H54 (cell line): ENCODE results near the gene RGS3.

Experiments
- DNase-seq: peaks from one replicate; pipeline ENCODE4 v3.0.0; 2011; ENCODE audit warnings: low spot score, mixed read lengths; ENCODE audit not compliant: insufficient read length
- FAIRE-seq: peaks from 3 replicates; lab custom pipeline; 2011; peaks lifted over from hg19 to GRCh38; lab: Jason Lieb, UNC
- POLR2A ChIP-seq: IDR thresholded peaks from 2 replicates; pipeline ENCODE4 v1.6.1; 2011; ENCODE audit warnings: low read depth, mild to moderate bottlenecking, low read length

RGS3 gene

GRCh38 chr9:113579283-113580040 lies 115.9 kb downstream of the RGS3 start:
- FAIRE-seq (peak; percentile 33), DNase-seq (no peak)
- no peak for TF ChIP-seq POLR2A

GRCh38 chr9:113580041-113580953 lies 116.8 kb downstream of the RGS3 start:
- peak; percentile 41 for FAIRE-seq
- no peak for TF ChIP-seq POLR2A
- DNase-seq, result no peak

GRCh38 chr9:113580954-113581311 lies 117.4 kb downstream of the RGS3 start:
- DNase-seq (no peak), FAIRE-seq (no peak)
- no peak for TF ChIP-seq POLR2A

- FAIRE-seq (peak; percentile 11), DNase-seq (no peak)
- TF ChIP-seq POLR2A, result no peak
Observed at GRCh38 chr9:113581865-113582697, 118.6 kb downstream of the RGS3 start.

DNA sequence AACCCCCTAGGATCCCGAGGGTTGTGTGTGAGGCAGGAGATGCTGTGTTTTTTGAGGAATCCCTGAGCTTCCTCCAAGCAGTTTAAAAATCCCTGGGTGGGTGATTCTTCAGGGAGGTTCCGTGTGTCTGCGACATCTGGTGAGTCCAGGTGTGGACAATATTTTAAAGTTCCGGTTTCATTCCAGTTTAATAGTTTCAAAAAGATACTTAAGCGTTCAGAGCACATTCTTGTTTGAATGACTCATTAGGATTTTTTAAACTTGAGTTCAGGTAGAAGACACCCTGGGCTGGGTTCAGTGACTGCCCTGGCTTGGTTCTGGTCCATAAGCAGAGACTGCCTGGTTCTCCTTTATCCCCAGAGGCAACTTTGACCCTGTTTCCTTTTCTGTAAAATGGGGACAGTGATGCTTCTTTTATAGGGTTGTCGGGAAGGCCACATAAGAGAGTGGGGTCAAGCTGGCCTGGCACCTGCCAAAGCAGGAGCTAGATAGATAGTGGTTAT lies 119.2 kb downstream of the RGS3 start:
- no peak for TF ChIP-seq POLR2A
- FAIRE-seq, result no peak
- no peak for DNase-seq

DNA sequence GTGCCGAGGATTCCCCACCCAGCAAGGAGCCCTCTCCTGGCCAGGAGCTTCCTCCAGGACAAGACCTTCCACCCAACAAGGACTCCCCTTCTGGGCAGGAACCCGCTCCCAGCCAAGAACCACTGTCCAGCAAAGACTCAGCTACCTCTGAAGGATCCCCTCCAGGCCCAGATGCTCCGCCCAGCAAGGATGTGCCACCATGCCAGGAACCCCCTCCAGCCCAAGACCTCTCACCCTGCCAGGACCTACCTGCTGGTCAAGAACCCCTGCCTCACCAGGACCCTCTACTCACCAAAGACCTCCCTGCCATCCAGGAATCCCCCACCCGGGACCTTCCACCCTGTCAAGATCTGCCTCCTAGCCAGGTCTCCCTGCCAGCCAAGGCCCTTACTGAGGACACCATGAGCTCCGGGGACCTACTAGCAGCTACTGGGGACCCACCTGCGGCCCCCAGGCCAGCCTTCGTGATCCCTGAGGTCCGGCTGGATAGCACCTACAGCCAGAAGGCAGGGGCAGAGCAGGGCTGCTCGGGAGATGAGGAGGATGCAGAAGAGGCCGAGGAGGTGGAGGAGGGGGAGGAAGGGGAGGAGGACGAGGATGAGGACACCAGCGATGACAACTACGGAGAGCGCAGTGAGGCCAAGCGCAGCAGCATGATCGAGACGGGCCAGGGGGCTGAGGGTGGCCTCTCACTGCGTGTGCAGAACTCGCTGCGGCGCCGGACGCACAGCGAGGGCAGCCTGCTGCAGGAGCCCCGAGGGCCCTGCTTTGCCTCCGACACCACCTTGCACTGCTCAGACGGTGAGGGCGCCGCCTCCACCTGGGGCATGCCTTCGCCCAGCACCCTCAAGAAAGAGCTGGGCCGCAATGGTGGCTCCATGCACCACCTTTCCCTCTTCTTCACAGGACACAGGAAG lies 120.2 kb downstream of the RGS3 start:
- no peak for TF ChIP-seq POLR2A
- FAIRE-seq (no peak), DNase-seq (no peak)

GRCh38 chr9:113584428-113585084 lies 121.0 kb downstream of the RGS3 start:
- DNase-seq (no peak), FAIRE-seq (no peak)
- TF ChIP-seq POLR2A, result no peak

DNA sequence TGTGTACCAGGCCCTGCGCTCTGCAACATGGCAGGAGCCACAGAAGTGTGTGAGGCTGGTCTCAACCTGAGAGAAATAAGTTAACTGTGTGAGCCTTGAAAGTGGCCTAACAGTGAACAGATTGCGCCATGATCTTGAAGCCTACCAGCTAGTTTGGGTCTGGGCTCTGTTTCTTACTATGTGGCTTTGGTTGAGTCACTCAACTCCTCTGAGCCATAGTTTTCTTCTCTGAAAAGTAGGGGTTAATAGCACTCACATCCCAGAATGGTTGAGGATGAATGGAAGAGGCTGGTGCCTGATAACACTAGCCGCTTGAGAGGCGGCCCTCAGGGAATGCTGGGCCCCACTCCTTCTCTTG lies 121.5 kb downstream of the RGS3 start:
- FAIRE-seq, result no peak
- no peak for DNase-seq
- TF ChIP-seq POLR2A, result no peak

GRCh38 chr9:113585555-113585954 lies 122.0 kb downstream of the RGS3 start:
- FAIRE-seq (no peak), DNase-seq (no peak)
- TF ChIP-seq POLR2A, result no peak

GRCh38 chr9:113587471-113588031 lies 124.0 kb downstream of the RGS3 start:
- FAIRE-seq (no peak), DNase-seq (no peak)
- no peak for TF ChIP-seq POLR2A

DNA sequence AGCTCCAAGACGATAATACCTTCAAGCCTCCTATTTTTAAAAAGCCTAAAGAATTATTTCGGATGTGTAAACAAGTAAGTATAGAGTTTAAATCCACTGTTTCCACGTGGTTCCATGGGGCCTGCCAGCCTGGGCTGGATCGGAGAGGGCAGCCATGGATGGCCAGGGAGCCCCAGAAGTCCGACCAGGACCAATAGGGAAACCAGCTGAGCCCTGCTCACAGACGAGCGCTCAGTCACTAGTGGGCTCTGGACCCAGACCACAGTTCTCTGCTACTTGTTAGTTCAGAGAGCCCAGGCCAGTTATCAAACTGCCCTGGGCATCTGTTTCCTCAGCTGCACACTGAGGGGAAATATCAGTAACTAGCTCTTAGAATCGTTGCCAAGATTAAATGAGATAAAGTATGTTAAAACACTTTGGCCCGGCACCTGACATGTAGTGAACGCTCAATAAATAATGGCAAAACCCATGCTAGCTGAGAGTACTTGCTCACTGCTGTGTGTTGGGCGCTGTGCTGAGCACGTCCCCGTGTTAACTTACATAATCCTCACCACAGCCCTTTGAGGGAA lies 124.8 kb downstream of the RGS3 start:
- TF ChIP-seq POLR2A, result no peak
- FAIRE-seq (no peak), DNase-seq (no peak)
